ENCODE results near the gene TMEM247.
"Not testable (repeated sequence)": the region's sequence is repeated elsewhere in the genome, so short reads cannot be mapped to it uniquely, and the experiment has no call there.

The TMEM247 gene

GRCh38 chr2:46512185-46512584, 32.8 kb downstream of the TMEM247 start:
- DNase-seq (ENCODE audit: low spot score) = no peak

GRCh38 chr2:46514738-46515137, 35.4 kb downstream of the TMEM247 start:
- DNase-seq (ENCODE audit: low spot score) = no peak

- DNase-seq (ENCODE audit: low spot score) = no peak
Measured at GRCh38 chr2:46517485-46517884, 38.1 kb downstream of the TMEM247 start.

GRCh38 chr2:46518861-46519260, 39.5 kb downstream of the TMEM247 start:
- no peak for DNase-seq (ENCODE audit: low spot score)

GRCh38 chr2:46519265-46519664, 39.9 kb downstream of the TMEM247 start:
- no peak for DNase-seq (ENCODE audit: low spot score)

- no peak for DNase-seq (ENCODE audit: low spot score)
Measured at GRCh38 chr2:46520130-46520711, 40.9 kb downstream of the TMEM247 start.

- no peak for DNase-seq (ENCODE audit: low spot score)
Measured at GRCh38 chr2:46521215-46521683, 41.9 kb downstream of the TMEM247 start.

- not testable (repeated sequence) for DNase-seq (ENCODE audit: low spot score)
Measured at GRCh38 chr2:46522385-46522784, 43.0 kb downstream of the TMEM247 start.

- no peak for DNase-seq (ENCODE audit: low spot score)
Measured at GRCh38 chr2:46525522-46526155, 46.3 kb downstream of the TMEM247 start.

- DNase-seq (ENCODE audit: low spot score) = no peak
Measured at GRCh38 chr2:46528880-46529279, 49.5 kb downstream of the TMEM247 start.

GRCh38 chr2:46530639-46531038, 51.3 kb downstream of the TMEM247 start:
- no peak for DNase-seq (ENCODE audit: low spot score)

- DNase-seq (ENCODE audit: low spot score) = no peak
Measured at GRCh38 chr2:46531863-46532262, 52.5 kb downstream of the TMEM247 start.

All from LoVo (cell line).